Ovary (tissue), 3 donors: ENCODE data around the gene ERC1.

Experiments
- CTCF ChIP-seq, 3 donors: fragments of 450-650 bp in 2 of 3; fragments of 200-600 bp in 1 of 3; IDR thresholded peaks; one replicate each; pipeline versions ENCODE4 v1.5.1 to v1.8.0; 2016 to 2022; ENCODE audit warnings: antibody characterized with exemption in 3 of 3, mild to moderate bottlenecking in 1 of 3
- POLR2A ChIP-seq: fragments of 450-650 bp; IDR thresholded peaks from one replicate; pipeline ENCODE4 v1.6.1; 2017; ENCODE audit warnings: antibody characterized with exemption, mild to moderate bottlenecking, moderate library complexity
- donor health status: DM: no; HTN: no; CAD: no.

GRCh38 chr12:1078002-1078401 lies 87.0 kb downstream of the ERC1 start:
- TF ChIP-seq CTCF (IDR thresholded peaks at IDR 0.05): no peak
- no peak for TF ChIP-seq POLR2A
